NB4 (cell line): ENCODE measurements around the gene LIMS1.

Experiments
- DNase-seq: peaks from one replicate; pipeline ENCODE4 v3.0.0; 2010; ENCODE audit warnings: low read depth
- H3K4me3 ChIP-seq: one replicate; pipeline ENCODE4 v1.5.1; 2011; ENCODE audit warnings: mild to moderate bottlenecking, low read depth, low read length, moderate library complexity
- MYC ChIP-seq: IDR thresholded peaks from 2 replicates; pipeline ENCODE4 v1.6.1; 2011; ENCODE audit warnings: low read depth, low read length
- POLR2A ChIP-seq: IDR thresholded peaks from 2 replicates; pipeline ENCODE4 v1.6.1; 2011; ENCODE audit warnings: mild to moderate bottlenecking; ENCODE audit not compliant: insufficient read length; ENCODE audit errors: extremely low read depth
- TF ChIP-seq, protein P1 (sequence below): IDR thresholded peaks from 2 replicates; pipeline ENCODE4 v1.6.1; 2011; ENCODE audit warnings: low read depth, low read length
- TF ChIP-seq, protein P2 (sequence below): IDR thresholded peaks from one replicate; pipeline ENCODE4 v1.5.1; 2012; ENCODE audit warnings: low read depth, low read length

The LIMS1 gene

DNA sequence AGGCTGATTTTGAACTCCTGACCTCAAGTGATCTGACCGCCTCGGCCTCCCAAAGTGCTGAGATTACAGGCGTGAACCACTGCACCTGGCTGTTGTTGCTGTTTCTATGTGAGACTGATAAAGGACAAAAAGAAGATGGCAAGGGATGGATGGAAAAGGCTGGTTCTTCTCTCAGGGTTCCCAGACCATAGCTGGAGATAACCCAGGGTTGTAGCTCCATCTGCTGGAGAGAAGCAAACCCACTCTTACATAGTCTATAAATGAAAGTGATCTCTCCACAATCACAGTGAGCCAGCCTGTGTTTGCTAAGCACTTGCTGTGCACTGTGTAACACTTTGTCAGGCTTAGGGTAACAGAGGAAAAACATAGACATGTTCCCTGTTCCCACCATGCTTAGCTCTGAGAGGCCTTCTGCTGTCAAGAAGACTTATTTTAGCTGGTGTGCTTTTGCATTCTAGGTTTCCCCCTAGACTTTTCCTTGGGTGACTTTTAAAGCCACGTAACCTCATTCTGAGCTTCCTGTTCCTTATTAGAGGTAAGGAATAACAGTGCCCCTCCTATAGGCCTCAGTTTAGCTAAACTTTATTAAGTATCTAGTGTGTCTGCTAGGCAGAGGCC lies 49.7 kb downstream of the LIMS1 start:
- TF ChIP-seq POLR2A (no peak), MYC (0 out of 2 replicates have a peak, but pooled peaks have one; percentile 17)
- TF ChIP-seq, protein P1, sequence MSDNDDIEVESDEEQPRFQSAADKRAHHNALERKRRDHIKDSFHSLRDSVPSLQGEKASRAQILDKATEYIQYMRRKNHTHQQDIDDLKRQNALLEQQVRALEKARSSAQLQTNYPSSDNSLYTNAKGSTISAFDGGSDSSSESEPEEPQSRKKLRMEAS: no peak
- TF ChIP-seq, protein P2, sequence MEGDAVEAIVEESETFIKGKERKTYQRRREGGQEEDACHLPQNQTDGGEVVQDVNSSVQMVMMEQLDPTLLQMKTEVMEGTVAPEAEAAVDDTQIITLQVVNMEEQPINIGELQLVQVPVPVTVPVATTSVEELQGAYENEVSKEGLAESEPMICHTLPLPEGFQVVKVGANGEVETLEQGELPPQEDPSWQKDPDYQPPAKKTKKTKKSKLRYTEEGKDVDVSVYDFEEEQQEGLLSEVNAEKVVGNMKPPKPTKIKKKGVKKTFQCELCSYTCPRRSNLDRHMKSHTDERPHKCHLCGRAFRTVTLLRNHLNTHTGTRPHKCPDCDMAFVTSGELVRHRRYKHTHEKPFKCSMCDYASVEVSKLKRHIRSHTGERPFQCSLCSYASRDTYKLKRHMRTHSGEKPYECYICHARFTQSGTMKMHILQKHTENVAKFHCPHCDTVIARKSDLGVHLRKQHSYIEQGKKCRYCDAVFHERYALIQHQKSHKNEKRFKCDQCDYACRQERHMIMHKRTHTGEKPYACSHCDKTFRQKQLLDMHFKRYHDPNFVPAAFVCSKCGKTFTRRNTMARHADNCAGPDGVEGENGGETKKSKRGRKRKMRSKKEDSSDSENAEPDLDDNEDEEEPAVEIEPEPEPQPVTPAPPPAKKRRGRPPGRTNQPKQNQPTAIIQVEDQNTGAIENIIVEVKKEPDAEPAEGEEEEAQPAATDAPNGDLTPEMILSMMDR: peak; percentile 86

GRCh38 chr2:108585436-108585835 lies 51.2 kb downstream of the LIMS1 start:
- TF ChIP-seq MYC: no peak
- TF ChIP-seq POLR2A: no peak
- TF ChIP-seq, protein P2: no peak
- TF ChIP-seq, protein P1: no peak
- peak; percentile 40 for DNase-seq
- H3K4me3 ChIP-seq: no peak overlapping the region

More for the DNA sequence above, 49.7 kb downstream of the LIMS1 start:
- H3K4me3 ChIP-seq: no peak overlapping the region
- DNase-seq: peak; percentile 83

- DNase-seq: no peak
- TF ChIP-seq MYC (no peak), POLR2A (no peak)
- TF ChIP-seq, protein P1: no peak
- TF ChIP-seq, protein P2: no peak
- H3K4me3 ChIP-seq: no peak overlapping the region
These were observed 51.8 kb downstream of the LIMS1 start for GRCh38 chr2:108586116-108586515.

DNA sequence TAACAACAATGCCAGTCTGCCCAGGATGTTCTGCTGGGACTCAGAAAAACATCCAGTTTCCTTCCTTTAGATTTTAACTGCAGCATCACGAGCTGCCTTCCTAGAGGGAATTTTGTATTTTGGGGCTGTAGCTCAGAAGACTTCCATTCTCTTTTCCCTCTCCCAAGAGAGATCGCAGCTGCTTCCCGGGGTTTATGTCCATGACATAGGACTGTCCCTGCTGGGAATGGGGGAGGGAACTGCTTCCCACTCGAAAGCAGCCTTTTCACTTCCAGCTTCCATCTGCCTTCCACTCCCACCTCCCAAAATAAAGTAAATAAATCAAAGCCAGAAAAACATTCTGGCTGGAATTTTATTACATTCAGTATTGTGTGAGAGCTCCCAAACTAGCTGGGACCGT lies 52.4 kb downstream of the LIMS1 start:
- H3K4me3 ChIP-seq: no peak overlapping the region
- no peak for DNase-seq
- TF ChIP-seq, protein P2: no peak
- TF ChIP-seq POLR2A: no peak
- TF ChIP-seq MYC: no peak
- TF ChIP-seq, protein P1: no peak

- no peak overlapping the region for H3K4me3 ChIP-seq
- TF ChIP-seq, protein P1: no peak
- no peak for TF ChIP-seq MYC
- no peak for TF ChIP-seq POLR2A
- TF ChIP-seq, protein P2: no peak
- no peak for DNase-seq
These were observed 53.4 kb downstream of the LIMS1 start for GRCh38 chr2:108587621-108588020.
